GM12878 (cell line): ENCODE measurements around the gene RPS15A.

Experiments
- JUNB ChIP-seq: IDR thresholded peaks from 2 replicates; pipeline ENCODE4 v1.6.1; 2016; ENCODE audit warnings: antibody characterized with exemption, mild to moderate bottlenecking
- POLR2A ChIP-seq: IDR thresholded peaks from 2 replicates; pipeline ENCODE4 v1.6.1; 2011; ENCODE audit warnings: low read depth, mild to moderate bottlenecking, low read length
- POLR2AphosphoS5 ChIP-seq: IDR thresholded peaks from 2 replicates; pipeline ENCODE4 v1.6.1; 2011; ENCODE audit warnings: mild to moderate bottlenecking, low read length, inconsistent platforms
- RB1 ChIP-seq: fragments of 450-650 bp; formaldehyde crosslinking; IDR thresholded peaks from 2 replicates; pipeline ENCODE4 v1.6.1; 2017; ENCODE audit warnings: mild to moderate bottlenecking, borderline replicate concordance
- TF ChIP-seq, protein P1 (sequence below), 3 experiments: IDR thresholded peaks in 2 of 3; conservative IDR thresholded peaks in 1 of 3; 2 replicates each; pipeline ENCODE4 v1.5.1; 2011; ENCODE audit warnings: low read depth in 3 of 3, low read length in 3 of 3, mild to moderate bottlenecking in 3 of 3, control low read depth in 2 of 3, moderate library complexity in 2 of 3, inconsistent platforms in 1 of 3, mixed read lengths in 1 of 3; ENCODE audit not compliant: control insufficient read depth in 2 of 3, insufficient read depth in 1 of 3; ENCODE audit errors: extremely low read depth in 1 of 3
- TF ChIP-seq, protein P2 (sequence below): IDR thresholded peaks from 2 replicates; pipeline ENCODE4 v1.6.1; 2012; ENCODE audit warnings: mild to moderate bottlenecking, low read depth, low read length
- TF ChIP-seq, protein P3 (sequence below): fragments of 450-650 bp; IDR thresholded peaks from 2 replicates; pipeline ENCODE4 v1.6.1; 2017; ENCODE audit warnings: antibody characterized with exemption, mild to moderate bottlenecking, moderate library complexity

DNA sequence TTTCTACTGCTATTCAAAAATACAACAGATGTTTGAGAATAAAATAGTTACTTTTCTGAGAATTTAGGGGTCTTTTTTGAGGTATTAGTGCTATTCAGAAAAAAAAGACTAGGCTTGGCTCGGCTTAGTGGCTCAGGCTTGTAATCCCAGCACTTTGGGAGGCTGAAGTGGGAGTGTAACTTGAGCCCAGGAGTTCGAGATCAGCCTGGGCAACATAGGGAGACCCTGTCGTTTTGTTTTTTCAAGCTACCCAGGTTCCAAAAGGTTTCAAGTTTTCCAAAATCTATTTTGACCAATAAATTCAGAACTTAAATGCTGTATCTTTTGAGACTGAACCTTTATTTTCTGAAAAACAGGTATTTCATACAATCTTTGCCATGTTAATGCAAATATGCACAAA is 14.4 kb upstream of the RPS15A start:
- TF ChIP-seq, protein P1, sequence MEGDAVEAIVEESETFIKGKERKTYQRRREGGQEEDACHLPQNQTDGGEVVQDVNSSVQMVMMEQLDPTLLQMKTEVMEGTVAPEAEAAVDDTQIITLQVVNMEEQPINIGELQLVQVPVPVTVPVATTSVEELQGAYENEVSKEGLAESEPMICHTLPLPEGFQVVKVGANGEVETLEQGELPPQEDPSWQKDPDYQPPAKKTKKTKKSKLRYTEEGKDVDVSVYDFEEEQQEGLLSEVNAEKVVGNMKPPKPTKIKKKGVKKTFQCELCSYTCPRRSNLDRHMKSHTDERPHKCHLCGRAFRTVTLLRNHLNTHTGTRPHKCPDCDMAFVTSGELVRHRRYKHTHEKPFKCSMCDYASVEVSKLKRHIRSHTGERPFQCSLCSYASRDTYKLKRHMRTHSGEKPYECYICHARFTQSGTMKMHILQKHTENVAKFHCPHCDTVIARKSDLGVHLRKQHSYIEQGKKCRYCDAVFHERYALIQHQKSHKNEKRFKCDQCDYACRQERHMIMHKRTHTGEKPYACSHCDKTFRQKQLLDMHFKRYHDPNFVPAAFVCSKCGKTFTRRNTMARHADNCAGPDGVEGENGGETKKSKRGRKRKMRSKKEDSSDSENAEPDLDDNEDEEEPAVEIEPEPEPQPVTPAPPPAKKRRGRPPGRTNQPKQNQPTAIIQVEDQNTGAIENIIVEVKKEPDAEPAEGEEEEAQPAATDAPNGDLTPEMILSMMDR (IDR thresholded peaks at IDR 0.05 in 2 of 3, conservative IDR thresholded peaks at IDR 0.05 in 1 of 3; ENCODE audit: control insufficient read depth in 2 of 3, extremely low read depth in 1 of 3, insufficient read depth in 1 of 3, low read depth in 3 of 3, low read length in 3 of 3), result no peak
- TF ChIP-seq, protein P2, sequence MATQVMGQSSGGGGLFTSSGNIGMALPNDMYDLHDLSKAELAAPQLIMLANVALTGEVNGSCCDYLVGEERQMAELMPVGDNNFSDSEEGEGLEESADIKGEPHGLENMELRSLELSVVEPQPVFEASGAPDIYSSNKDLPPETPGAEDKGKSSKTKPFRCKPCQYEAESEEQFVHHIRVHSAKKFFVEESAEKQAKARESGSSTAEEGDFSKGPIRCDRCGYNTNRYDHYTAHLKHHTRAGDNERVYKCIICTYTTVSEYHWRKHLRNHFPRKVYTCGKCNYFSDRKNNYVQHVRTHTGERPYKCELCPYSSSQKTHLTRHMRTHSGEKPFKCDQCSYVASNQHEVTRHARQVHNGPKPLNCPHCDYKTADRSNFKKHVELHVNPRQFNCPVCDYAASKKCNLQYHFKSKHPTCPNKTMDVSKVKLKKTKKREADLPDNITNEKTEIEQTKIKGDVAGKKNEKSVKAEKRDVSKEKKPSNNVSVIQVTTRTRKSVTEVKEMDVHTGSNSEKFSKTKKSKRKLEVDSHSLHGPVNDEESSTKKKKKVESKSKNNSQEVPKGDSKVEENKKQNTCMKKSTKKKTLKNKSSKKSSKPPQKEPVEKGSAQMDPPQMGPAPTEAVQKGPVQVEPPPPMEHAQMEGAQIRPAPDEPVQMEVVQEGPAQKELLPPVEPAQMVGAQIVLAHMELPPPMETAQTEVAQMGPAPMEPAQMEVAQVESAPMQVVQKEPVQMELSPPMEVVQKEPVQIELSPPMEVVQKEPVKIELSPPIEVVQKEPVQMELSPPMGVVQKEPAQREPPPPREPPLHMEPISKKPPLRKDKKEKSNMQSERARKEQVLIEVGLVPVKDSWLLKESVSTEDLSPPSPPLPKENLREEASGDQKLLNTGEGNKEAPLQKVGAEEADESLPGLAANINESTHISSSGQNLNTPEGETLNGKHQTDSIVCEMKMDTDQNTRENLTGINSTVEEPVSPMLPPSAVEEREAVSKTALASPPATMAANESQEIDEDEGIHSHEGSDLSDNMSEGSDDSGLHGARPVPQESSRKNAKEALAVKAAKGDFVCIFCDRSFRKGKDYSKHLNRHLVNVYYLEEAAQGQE, result no peak
- TF ChIP-seq POLR2A, result no peak
- no peak for TF ChIP-seq JUNB
- no peak for TF ChIP-seq RB1
- TF ChIP-seq POLR2AphosphoS5, result no peak
- TF ChIP-seq, protein P3, sequence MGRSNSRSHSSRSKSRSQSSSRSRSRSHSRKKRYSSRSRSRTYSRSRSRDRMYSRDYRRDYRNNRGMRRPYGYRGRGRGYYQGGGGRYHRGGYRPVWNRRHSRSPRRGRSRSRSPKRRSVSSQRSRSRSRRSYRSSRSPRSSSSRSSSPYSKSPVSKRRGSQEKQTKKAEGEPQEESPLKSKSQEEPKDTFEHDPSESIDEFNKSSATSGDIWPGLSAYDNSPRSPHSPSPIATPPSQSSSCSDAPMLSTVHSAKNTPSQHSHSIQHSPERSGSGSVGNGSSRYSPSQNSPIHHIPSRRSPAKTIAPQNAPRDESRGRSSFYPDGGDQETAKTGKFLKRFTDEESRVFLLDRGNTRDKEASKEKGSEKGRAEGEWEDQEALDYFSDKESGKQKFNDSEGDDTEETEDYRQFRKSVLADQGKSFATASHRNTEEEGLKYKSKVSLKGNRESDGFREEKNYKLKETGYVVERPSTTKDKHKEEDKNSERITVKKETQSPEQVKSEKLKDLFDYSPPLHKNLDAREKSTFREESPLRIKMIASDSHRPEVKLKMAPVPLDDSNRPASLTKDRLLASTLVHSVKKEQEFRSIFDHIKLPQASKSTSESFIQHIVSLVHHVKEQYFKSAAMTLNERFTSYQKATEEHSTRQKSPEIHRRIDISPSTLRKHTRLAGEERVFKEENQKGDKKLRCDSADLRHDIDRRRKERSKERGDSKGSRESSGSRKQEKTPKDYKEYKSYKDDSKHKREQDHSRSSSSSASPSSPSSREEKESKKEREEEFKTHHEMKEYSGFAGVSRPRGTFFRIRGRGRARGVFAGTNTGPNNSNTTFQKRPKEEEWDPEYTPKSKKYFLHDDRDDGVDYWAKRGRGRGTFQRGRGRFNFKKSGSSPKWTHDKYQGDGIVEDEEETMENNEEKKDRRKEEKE, result no peak
